Upper lobe of left lung (tissue), 4 donors: Measurements from ENCODE around the gene PLXNA3.

Experiments used
- POLR2A ChIP-seq, 4 donors: fragments of 450-650 bp; IDR thresholded peaks; one replicate each; pipeline ENCODE4 v1.5.1; 2016 to 2017; ENCODE audit warnings: antibody characterized with exemption in 4 of 4, mild to moderate bottlenecking in 2 of 4
- TF ChIP-seq, protein P1 (sequence below), 6 experiments: fragments of 450-650 bp in 4 of 6; fragments of 200-600 bp in 2 of 6; sonication (generic) in 2 of 6; IDR thresholded peaks; one replicate each; pipeline ENCODE4 v1.5.1; 2016 to 2019; ENCODE audit warnings: antibody characterized with exemption in 6 of 6

DNA sequence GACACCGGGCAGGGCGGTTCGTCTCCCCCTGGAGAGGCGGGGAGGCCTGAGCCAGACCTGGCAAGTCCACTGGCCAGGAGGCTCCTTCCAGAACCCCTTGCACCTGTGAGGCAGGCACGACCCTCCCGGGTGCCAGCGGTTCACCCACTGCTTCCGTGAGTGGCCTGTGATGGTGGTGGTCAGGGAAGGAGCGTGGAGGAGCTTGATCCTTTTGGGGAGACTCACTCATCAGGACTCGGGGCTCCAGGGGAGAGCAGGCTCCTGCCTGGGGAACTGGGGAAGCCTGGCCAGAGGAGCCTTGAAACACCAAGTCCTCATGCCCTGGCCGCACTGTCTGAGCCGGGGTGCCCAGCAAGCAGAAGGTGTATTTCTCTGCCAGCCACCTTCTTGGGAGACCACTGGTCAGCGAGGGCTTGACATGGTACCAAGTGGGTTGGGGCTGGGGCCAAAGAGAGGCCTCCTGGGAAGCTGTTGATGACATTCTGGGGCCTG is 13.3 kb upstream of the PLXNA3 start:
- TF ChIP-seq, protein P1, sequence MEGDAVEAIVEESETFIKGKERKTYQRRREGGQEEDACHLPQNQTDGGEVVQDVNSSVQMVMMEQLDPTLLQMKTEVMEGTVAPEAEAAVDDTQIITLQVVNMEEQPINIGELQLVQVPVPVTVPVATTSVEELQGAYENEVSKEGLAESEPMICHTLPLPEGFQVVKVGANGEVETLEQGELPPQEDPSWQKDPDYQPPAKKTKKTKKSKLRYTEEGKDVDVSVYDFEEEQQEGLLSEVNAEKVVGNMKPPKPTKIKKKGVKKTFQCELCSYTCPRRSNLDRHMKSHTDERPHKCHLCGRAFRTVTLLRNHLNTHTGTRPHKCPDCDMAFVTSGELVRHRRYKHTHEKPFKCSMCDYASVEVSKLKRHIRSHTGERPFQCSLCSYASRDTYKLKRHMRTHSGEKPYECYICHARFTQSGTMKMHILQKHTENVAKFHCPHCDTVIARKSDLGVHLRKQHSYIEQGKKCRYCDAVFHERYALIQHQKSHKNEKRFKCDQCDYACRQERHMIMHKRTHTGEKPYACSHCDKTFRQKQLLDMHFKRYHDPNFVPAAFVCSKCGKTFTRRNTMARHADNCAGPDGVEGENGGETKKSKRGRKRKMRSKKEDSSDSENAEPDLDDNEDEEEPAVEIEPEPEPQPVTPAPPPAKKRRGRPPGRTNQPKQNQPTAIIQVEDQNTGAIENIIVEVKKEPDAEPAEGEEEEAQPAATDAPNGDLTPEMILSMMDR (IDR thresholded peaks at IDR 0.05) = no peak
- TF ChIP-seq POLR2A (IDR thresholded peaks at IDR 0.05) = no peak
